Duodenal mucosa (tissue), 2 donors: ENCODE measurements around the gene FOXJ2.
"Not testable (repeated sequence)": the region's sequence is repeated elsewhere in the genome, so short reads cannot be mapped to it uniquely, and the experiment has no call there.

ENCODE experiments used
- H3K27ac ChIP-seq: one replicate; pipeline ENCODE4 v1.7.0; 2013; ENCODE audit warnings: low read depth, low read length
- H3K27me3 ChIP-seq, 2 donors: one replicate each; pipeline ENCODE4 v1.7.0; 2013; ENCODE audit warnings: low read length in 2 of 2, control low read depth in 1 of 2; ENCODE audit not compliant: insufficient read depth in 2 of 2, control insufficient read depth in 1 of 2
- H3K36me3 ChIP-seq, 2 donors: one replicate each; pipeline ENCODE4 v1.7.0; 2013; ENCODE audit warnings: low read length in 2 of 2, control low read depth in 1 of 2; ENCODE audit not compliant: insufficient read depth in 2 of 2, control insufficient read depth in 1 of 2
- H3K4me1 ChIP-seq, 2 donors: one replicate each; pipeline ENCODE4 v1.7.0; 2013; ENCODE audit warnings: low read length in 2 of 2, control low read depth in 1 of 2; ENCODE audit not compliant: insufficient read depth in 2 of 2, control insufficient read depth in 1 of 2
- H3K4me3 ChIP-seq, 2 donors: one replicate each; pipeline ENCODE4 v1.7.0; 2013; ENCODE audit warnings: low read length in 2 of 2, low read depth in 1 of 2
- H3K9ac ChIP-seq, 2 donors: one replicate each; pipeline ENCODE4 v1.7.0; 2013; ENCODE audit warnings: low read length in 2 of 2, low read depth in 1 of 2
- H3K9me3 ChIP-seq, 2 donors: one replicate each; pipeline ENCODE4 v1.7.0; 2013; ENCODE audit warnings: low read length in 2 of 2, control low read depth in 1 of 2; ENCODE audit not compliant: control insufficient read depth in 1 of 2

The FOXJ2 gene

DNA sequence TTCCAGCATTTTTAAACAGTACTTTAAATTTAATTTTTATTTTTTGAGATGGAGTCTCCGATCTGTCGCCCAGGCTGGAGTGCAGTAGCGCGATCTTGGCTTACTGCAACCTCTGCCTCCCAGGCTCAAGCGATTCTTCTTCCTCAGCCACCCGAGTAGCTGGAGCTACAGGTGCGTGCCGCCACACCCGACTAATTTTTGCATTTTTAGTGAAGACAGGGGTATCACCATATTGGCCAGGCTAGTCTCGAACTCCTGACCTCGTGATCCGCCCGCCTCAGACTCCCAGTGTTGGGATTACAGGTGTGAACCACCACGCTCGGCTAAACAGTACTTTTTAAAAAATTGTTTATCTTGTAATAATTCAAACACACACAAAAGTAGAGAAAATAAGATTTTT is 4.2 kb upstream of the FOXJ2 start:
- no peak overlapping the region for H3K9ac ChIP-seq
- no peaks in the 10 kb centered on the region for H3K36me3 ChIP-seq
- H3K27me3 ChIP-seq: no peaks in the 10 kb centered on the region
- no peak overlapping the region for H3K4me3 ChIP-seq
- peaks cover 4 to 8% of the 10 kb centered on the region in 2 donors for H3K4me1 ChIP-seq
- H3K9me3 ChIP-seq: no peaks in the 10 kb centered on the region
- no peak overlapping the region for H3K27ac ChIP-seq

DNA sequence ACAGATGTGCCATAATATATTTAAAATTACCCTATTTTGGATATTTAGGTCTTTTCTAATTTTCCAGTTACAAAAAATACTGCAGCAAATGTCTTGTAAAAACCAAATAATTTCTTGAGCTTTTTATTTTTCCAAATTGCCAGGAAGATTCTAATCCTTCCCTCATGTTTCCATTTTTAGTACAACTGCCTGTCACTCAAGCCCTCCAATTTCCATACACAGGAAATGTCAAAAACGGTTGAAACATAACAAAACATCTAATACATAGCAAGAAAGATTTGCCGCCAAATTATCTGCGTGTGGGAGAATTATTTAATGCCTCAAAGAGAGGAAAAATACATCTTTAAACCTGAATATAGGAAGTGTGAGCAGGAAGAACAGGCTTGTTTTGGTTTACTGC is 2.3 kb upstream of the FOXJ2 start:
- no peaks in the 10 kb centered on the region for H3K9me3 ChIP-seq
- peaks cover 23 to 27% of the 10 kb centered on the region in 2 donors for H3K4me1 ChIP-seq
- H3K27me3 ChIP-seq: no peaks in the 10 kb centered on the region

DNA sequence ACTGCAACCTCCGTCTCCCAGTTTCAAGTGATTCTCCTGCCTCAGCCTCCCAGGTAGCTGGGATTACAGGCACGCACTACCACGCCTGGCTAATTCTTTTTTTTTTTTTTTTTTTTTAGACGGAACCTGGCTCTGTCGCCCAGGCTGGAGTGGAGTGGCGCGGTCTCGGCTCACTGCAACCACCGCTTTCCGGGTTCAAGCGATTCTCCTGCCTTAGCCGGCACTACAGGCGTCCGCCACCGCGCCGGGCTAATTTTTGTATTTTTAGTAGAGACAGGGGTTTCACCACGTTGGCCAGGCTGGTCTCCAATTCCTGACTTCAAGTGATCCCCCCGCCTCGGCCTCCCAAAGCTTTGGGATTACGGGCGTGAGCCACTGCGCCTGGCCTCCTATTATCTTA is 1.5 kb upstream of the FOXJ2 start:
- not testable (repeated sequence) for H3K9ac ChIP-seq, H3K4me3 ChIP-seq, H3K36me3 ChIP-seq, H3K27ac ChIP-seq, H3K27me3 ChIP-seq, H3K9me3 ChIP-seq
- H3K4me1 ChIP-seq: peaks cover 31 to 33% of the 10 kb centered on the region in 2 donors

More for the DNA sequence above, 2.3 kb upstream of the FOXJ2 start:
- Histone ChIP-seq H3K27ac (no peak overlapping the region), H3K9ac (no peak overlapping the region), H3K4me3 (no peak overlapping the region), H3K36me3 (no peaks in the 10 kb centered on the region)

DNA sequence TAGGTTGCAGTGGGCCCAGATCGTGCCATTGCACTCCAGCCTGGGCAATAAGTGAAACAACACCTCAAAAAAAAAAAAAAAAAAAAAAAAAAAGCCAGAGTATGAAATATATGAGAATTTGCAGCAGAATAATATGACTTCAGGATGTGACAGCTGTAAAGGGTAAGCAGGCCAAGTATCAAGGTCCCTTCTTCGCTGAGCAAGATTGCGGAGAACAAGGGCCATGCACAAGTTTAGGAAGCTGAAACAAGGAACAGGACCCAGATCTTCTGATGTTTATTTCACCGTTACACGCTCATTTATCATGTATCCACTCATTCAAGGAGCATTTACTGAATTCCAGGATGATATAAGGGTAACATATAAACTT is 659 bp upstream of the FOXJ2 start:
- H3K27ac ChIP-seq: peak overlapping the region; percentile 41
- H3K36me3 ChIP-seq: no peaks in the 10 kb centered on the region
- H3K4me1 ChIP-seq: peaks cover 34 to 40% of the 10 kb centered on the region in 2 donors
- peak overlapping the region; percentile 87 to 93 for H3K4me3 ChIP-seq
- H3K9me3 ChIP-seq: no peaks in the 10 kb centered on the region
- no peaks in the 10 kb centered on the region for H3K27me3 ChIP-seq
- H3K9ac ChIP-seq: peak overlapping the region; percentile 55 to 95

DNA sequence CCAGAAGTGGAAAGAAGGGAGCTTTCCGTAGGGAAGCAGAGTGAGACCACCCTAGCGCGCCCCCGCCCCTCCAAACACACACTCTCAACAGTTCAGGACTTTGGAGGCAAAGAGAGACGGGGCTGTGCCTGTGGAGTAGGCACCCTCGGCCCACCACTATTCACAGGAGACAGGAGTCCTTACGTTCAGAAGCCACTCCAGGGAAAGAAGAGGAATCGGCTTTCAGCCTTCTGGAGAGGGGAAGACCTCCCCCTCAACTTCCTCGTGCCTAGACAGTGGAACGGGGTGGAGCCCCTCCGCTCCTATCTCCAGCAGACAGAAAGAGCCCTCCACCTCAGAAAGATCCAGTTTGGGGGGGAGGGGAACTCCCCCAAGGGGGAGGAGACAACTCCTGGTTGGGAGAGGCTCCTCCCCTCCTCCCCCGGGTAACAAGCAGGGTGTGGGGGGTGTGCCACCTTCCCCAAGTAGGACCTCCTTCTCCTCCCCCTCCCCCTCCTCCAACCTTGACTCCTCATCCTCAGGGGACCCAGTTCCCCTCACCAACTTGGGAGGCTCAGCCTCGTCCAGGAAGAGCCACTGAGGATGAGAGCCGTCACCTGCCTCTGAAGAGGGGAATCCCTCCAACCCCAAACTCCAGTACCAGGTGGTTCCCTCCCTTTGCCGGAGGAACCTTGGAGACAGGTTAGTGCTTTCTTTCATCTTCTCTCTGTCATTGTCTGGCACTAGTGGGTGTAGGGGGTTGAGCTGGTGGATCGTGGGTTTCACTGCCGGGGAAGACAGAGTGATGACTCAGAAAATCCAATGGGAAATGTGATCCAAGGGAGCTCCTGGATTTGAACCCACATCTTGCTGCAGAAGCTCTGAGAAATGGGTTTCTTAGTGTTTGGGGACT is 883 bp downstream of the FOXJ2 start:
- peaks cover 48 to 56% of the 10 kb centered on the region in 2 donors for H3K4me1 ChIP-seq
- no peaks in the 10 kb centered on the region for H3K9me3 ChIP-seq
- peak overlapping the region; percentile 91 to 95 for H3K9ac ChIP-seq
- H3K36me3 ChIP-seq: no peaks in the 10 kb centered on the region
- H3K27ac ChIP-seq: peak overlapping the region; percentile 93
- H3K27me3 ChIP-seq: no peaks in the 10 kb centered on the region
- H3K4me3 ChIP-seq: peak overlapping the region; percentile 87 to 93

DNA sequence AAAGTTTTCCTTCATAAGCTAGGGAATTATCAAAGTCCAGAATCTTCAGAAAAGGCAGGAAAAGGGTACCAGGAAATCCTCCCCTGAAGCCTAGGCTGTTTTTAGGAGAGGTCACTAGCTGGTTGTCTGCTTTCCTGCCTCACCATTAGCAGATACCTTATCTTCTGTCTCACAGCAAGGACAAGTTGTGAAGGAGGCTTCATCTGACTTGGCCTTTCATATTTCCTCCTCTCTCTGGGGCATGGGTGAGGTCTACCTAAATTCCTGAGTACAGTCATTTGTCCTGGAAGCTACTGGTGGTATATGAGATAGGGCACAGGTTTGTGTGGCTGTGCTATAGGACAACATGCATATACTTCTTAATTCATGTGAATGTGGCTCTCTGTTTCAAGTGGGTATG is 2.3 kb downstream of the FOXJ2 start:
- H3K36me3 ChIP-seq: peaks cover 0 to 3% of the 10 kb centered on the region in 2 donors
- H3K9ac ChIP-seq: peak overlapping the region; percentile 30 to 95
- no peak overlapping the region for H3K27ac ChIP-seq

DNA sequence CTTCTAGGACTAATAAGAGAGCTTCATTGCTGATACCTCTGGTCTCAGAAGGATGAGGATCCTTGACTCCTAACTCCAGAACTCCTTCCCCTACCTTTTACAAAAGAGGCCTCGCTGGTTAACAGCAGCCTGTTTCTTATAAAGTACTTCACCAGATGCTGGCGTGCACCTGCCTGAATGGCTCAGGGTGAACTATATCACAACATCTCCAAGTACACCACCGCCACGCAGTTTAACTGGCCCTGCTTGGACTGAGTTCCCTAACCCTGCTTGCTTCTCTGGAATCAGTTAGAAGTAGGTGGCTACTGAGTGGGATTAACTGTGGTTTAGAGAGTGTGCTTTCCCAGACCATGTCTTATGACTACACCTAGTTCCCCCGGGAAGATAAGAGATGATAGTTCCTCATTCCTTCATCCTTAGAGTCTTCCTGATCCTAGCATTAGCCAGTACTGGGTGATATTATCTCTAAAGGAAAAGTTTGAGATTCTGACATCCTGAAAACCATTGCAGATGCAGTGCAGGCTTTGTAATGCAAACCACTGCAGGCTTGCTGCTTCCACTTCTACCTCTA is 3.0 kb downstream of the FOXJ2 start:
- H3K4me1 ChIP-seq: peaks cover 57 to 64% of the 10 kb centered on the region in 2 donors
- peaks cover 0 to 7% of the 10 kb centered on the region in 2 donors for H3K36me3 ChIP-seq
- H3K9me3 ChIP-seq: no peaks in the 10 kb centered on the region
- no peaks in the 10 kb centered on the region for H3K27me3 ChIP-seq
- peak overlapping the region in 1 of 2 donors; percentile 95 for H3K9ac ChIP-seq
- peak overlapping the region in 1 of 2 donors; percentile 87 for H3K4me3 ChIP-seq
- no peak overlapping the region for H3K27ac ChIP-seq

More for the DNA sequence above, 2.3 kb downstream of the FOXJ2 start:
- peak overlapping the region; percentile 87 to 93 for H3K4me3 ChIP-seq
- no peaks in the 10 kb centered on the region for H3K9me3 ChIP-seq
- peaks cover 57 to 64% of the 10 kb centered on the region in 2 donors for H3K4me1 ChIP-seq
- H3K27me3 ChIP-seq: no peaks in the 10 kb centered on the region

DNA sequence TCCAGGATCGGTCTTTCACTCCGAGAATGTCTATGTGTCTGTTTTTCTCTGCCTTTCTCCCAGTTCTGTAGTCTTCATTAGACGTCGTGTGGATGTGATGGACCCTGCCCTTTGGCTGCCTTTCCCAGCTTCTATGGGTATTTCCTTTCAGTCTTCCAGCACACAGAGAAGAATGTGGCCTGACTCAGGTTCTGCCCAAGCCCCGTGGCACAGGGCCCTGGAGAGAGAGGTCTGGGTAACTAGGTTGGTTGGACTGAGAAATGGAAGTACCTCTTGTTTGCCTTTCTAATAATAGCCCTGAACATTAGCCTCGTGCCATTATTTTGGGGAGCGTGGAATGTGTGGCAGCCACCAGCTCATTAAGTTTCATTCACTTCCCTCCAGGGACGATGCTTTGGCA is 3.8 kb downstream of the FOXJ2 start:
- Histone ChIP-seq H3K9ac (no peak overlapping the region), H3K4me3 (no peak overlapping the region)

DNA sequence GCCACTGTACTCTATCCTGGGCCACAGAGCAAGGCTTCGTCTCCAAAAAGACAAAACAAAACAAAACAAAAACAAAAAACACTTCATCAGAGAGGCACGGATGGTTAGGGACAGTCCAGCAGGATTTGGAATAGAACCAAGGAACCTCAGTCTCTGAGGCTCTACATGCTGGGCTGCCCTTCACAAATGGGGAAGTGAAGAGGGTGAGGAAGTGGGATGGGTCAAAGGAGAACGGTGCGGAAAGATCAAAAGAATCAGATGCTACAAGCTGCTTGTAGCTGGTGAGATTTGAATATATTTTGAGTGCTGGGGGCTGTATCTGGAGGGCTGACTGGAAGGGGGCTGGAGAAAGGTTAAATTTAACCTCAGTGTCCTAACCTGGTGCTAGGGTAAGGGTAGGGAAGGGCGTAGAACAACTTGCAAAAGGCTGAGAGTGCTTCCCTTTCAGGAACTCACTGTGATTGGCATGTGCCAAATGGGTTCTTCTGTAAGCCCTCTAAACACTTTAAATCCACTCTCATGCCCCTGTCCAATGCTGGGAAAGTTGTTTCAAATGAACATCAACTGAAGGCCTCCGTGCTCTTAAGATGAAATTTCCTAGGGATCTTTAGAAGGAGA is 4.6 kb downstream of the FOXJ2 start:
- no peak overlapping the region for H3K9ac ChIP-seq
- peaks cover 53 to 59% of the 10 kb centered on the region in 2 donors for H3K4me1 ChIP-seq
- H3K27ac ChIP-seq: no peak overlapping the region
- H3K27me3 ChIP-seq: no peaks in the 10 kb centered on the region
- H3K36me3 ChIP-seq: peaks cover 0 to 19% of the 10 kb centered on the region in 2 donors
- H3K9me3 ChIP-seq: no peaks in the 10 kb centered on the region
- peak overlapping the region in 1 of 2 donors; percentile 37 for H3K4me3 ChIP-seq

More for the DNA sequence above, 3.8 kb downstream of the FOXJ2 start:
- H3K27me3 ChIP-seq: no peaks in the 10 kb centered on the region
- H3K27ac ChIP-seq: no peak overlapping the region
- H3K36me3 ChIP-seq: peaks cover 0 to 11% of the 10 kb centered on the region in 2 donors
- no peaks in the 10 kb centered on the region for H3K9me3 ChIP-seq
- H3K4me1 ChIP-seq: peaks cover 57 to 64% of the 10 kb centered on the region in 2 donors

DNA sequence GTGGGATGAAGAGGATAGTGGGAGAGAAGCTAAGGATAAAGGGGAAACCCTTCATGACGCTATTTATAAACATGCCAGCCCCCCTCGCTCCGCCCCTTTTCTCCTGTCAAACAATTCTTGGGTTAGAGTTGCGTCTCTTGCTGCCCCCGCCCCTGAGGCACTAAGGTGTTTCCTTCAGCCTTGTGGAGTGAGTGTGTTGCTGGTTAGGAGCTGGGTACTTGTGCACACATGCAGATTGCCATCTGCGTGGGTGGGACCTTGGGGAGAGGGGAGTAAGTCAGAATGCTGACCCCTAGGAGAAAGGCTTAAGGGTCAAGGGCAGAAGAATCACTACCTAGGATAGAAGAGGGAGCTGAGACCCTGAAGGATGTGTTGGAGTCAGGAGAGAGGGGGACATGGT is 5.4 kb downstream of the FOXJ2 start:
- Histone ChIP-seq H3K4me1 (peaks cover 53 to 59% of the 10 kb centered on the region in 2 donors), H3K27me3 (no peaks in the 10 kb centered on the region), H3K4me3 (peak overlapping the region in 1 of 2 donors; percentile 38), H3K9me3 (no peaks in the 10 kb centered on the region), H3K9ac (no peak overlapping the region), H3K27ac (no peak overlapping the region), H3K36me3 (peaks cover 0 to 26% of the 10 kb centered on the region in 2 donors)
